ENCODE results near the gene SLC40A1. TPM values are rescaled to one million over a fixed set of nuclear protein-coding genes. Genes with fewer than 3 reads are reported as not detected.

Gene SLC40A1
- total RNA-seq, 1 donor from 2014 or later = 11.4 TPM

- H3K36me3 Mint-ChIP-seq (ENCODE audit: unreplicated experiment) = peaks cover 3% of the 10 kb centered on the region
- peaks cover 4% of the 10 kb centered on the region for H3K9me3 Mint-ChIP-seq (ENCODE audit: unreplicated experiment)
- no peak overlapping the region for H3K4me3 Mint-ChIP-seq (ENCODE audit: unreplicated experiment)
- TF ChIP-seq, protein P1, sequence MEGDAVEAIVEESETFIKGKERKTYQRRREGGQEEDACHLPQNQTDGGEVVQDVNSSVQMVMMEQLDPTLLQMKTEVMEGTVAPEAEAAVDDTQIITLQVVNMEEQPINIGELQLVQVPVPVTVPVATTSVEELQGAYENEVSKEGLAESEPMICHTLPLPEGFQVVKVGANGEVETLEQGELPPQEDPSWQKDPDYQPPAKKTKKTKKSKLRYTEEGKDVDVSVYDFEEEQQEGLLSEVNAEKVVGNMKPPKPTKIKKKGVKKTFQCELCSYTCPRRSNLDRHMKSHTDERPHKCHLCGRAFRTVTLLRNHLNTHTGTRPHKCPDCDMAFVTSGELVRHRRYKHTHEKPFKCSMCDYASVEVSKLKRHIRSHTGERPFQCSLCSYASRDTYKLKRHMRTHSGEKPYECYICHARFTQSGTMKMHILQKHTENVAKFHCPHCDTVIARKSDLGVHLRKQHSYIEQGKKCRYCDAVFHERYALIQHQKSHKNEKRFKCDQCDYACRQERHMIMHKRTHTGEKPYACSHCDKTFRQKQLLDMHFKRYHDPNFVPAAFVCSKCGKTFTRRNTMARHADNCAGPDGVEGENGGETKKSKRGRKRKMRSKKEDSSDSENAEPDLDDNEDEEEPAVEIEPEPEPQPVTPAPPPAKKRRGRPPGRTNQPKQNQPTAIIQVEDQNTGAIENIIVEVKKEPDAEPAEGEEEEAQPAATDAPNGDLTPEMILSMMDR (IDR thresholded peaks at IDR 0.05) = no peak
- H3K4me1 Mint-ChIP-seq (ENCODE audit: unreplicated experiment) = no peaks in the 10 kb centered on the region
- DNase-seq (ENCODE audit: extremely low spot score, unreplicated experiment) = no peak
- H3K27me3 Mint-ChIP-seq (ENCODE audit: unreplicated experiment) = peaks cover 3% of the 10 kb centered on the region
- no peak overlapping the region for H3K27ac Mint-ChIP-seq (ENCODE audit: unreplicated experiment)
Observed at GRCh38 chr2:189540551-189540950, 40.0 kb downstream of the SLC40A1 start.

- Mint-ChIP-seq H3K27ac (ENCODE audit: unreplicated experiment) (no peak overlapping the region), H3K4me3 (ENCODE audit: unreplicated experiment) (no peak overlapping the region), H3K27me3 (ENCODE audit: unreplicated experiment) (peaks cover 3% of the 10 kb centered on the region), H3K9me3 (ENCODE audit: unreplicated experiment) (peaks cover 4% of the 10 kb centered on the region), H3K4me1 (ENCODE audit: unreplicated experiment) (peaks cover 14% of the 10 kb centered on the region), H3K36me3 (ENCODE audit: unreplicated experiment) (peaks cover 3% of the 10 kb centered on the region)
- TF ChIP-seq, protein P1 (IDR thresholded peaks at IDR 0.05) = no peak
- no peak for DNase-seq (ENCODE audit: extremely low spot score, unreplicated experiment)
Observed at GRCh38 chr2:189538402-189538801, 42.2 kb downstream of the SLC40A1 start.

- no peak overlapping the region for H3K4me3 Mint-ChIP-seq (ENCODE audit: unreplicated experiment)
- H3K9me3 Mint-ChIP-seq (ENCODE audit: unreplicated experiment) = no peaks in the 10 kb centered on the region
- TF ChIP-seq, protein P1 (IDR thresholded peaks at IDR 0.05) = no peak
- H3K27me3 Mint-ChIP-seq (ENCODE audit: unreplicated experiment) = no peaks in the 10 kb centered on the region
- H3K4me1 Mint-ChIP-seq (ENCODE audit: unreplicated experiment) = peaks cover 16% of the 10 kb centered on the region
- no peak overlapping the region for H3K27ac Mint-ChIP-seq (ENCODE audit: unreplicated experiment)
- H3K36me3 Mint-ChIP-seq (ENCODE audit: unreplicated experiment) = no peaks in the 10 kb centered on the region
- DNase-seq (ENCODE audit: extremely low spot score, unreplicated experiment) = no peak
Observed at GRCh38 chr2:189536830-189537229, 43.8 kb downstream of the SLC40A1 start.

- DNase-seq (ENCODE audit: extremely low spot score, unreplicated experiment) = no peak
- Mint-ChIP-seq H3K9me3 (ENCODE audit: unreplicated experiment) (no peaks in the 10 kb centered on the region), H3K27me3 (ENCODE audit: unreplicated experiment) (no peaks in the 10 kb centered on the region), H3K36me3 (ENCODE audit: unreplicated experiment) (no peaks in the 10 kb centered on the region), H3K27ac (ENCODE audit: unreplicated experiment) (peak overlapping the region; percentile 60), H3K4me3 (ENCODE audit: unreplicated experiment) (no peak overlapping the region), H3K4me1 (ENCODE audit: unreplicated experiment) (peaks cover 16% of the 10 kb centered on the region)
- TF ChIP-seq, protein P1 (IDR thresholded peaks at IDR 0.05) = no peak
Observed at GRCh38 chr2:189534854-189535832, 45.4 kb downstream of the SLC40A1 start.

- no peaks in the 10 kb centered on the region for H3K36me3 Mint-ChIP-seq (ENCODE audit: unreplicated experiment)
- TF ChIP-seq, protein P1 (IDR thresholded peaks at IDR 0.05) = no peak
- no peaks in the 10 kb centered on the region for H3K27me3 Mint-ChIP-seq (ENCODE audit: unreplicated experiment)
- peaks cover 16% of the 10 kb centered on the region for H3K4me1 Mint-ChIP-seq (ENCODE audit: unreplicated experiment)
- H3K27ac Mint-ChIP-seq (ENCODE audit: unreplicated experiment) = peak overlapping the region; percentile 9
- no peak overlapping the region for H3K4me3 Mint-ChIP-seq (ENCODE audit: unreplicated experiment)
- no peaks in the 10 kb centered on the region for H3K9me3 Mint-ChIP-seq (ENCODE audit: unreplicated experiment)
- no peak for DNase-seq (ENCODE audit: extremely low spot score, unreplicated experiment)
Observed at GRCh38 chr2:189533288-189534035, 47.1 kb downstream of the SLC40A1 start.

Measured in osteocyte (in vitro differentiated cells).